Effector memory CD8-positive, alpha-beta T cell (primary cell): ENCODE measurements around the gene COL19A1.
"Not testable (repeated sequence)": the region's sequence is repeated elsewhere in the genome, so short reads cannot be mapped to it uniquely, and the experiment has no call there.

Experiments
- ATAC-seq: fragments of 150-1000 bp; cut with Tn5 transposase; replicated peaks from 2 replicates; pipeline ENCODE4 v1.10.0; 2021; ENCODE audit warnings: mild to moderate bottlenecking, moderate library complexity
- DNase-seq, 3 experiments: peaks; one replicate each; pipeline ENCODE4 v3.0.0; 2021
- H3K27ac Mint-ChIP-seq, 2 donors: one replicate each; pipeline ENCODE4 v1.8.0; 2022; ENCODE audit warnings: mild to moderate bottlenecking in 2 of 2, mixed read lengths in 2 of 2, moderate library complexity in 2 of 2
- H3K27me3 Mint-ChIP-seq, 2 donors: one replicate each; pipeline ENCODE4 v1.8.0; 2022; ENCODE audit warnings: mixed read lengths in 2 of 2
- H3K36me3 Mint-ChIP-seq: one replicate; pipeline ENCODE4 v1.8.0; 2022; ENCODE audit warnings: mild to moderate bottlenecking, moderate library complexity, mixed read lengths; ENCODE audit not compliant: insufficient read depth
- H3K4me1 Mint-ChIP-seq, 2 donors: one replicate each; pipeline ENCODE4 v1.8.0; 2022; ENCODE audit warnings: low read depth in 2 of 2, mixed read lengths in 2 of 2
- H3K4me3 Mint-ChIP-seq, 2 donors: one replicate each; pipeline ENCODE4 v1.8.0; 2022; ENCODE audit warnings: mild to moderate bottlenecking in 2 of 2, mixed read lengths in 2 of 2, moderate library complexity in 2 of 2
- H3K9me3 Mint-ChIP-seq, 2 donors: one replicate each; pipeline ENCODE4 v1.8.0; 2022; ENCODE audit warnings: mixed read lengths in 2 of 2

COL19A1 gene

GRCh38 chr6:69873291-69873690, 6.9 kb downstream of the COL19A1 start:
- Mint-ChIP-seq H3K27ac (no peak overlapping the region), H3K27me3 (peaks cover 37 to 50% of the 10 kb centered on the region in 2 donors), H3K9me3 (no peaks in the 10 kb centered on the region), H3K4me3 (no peak overlapping the region), H3K36me3 (no peaks in the 10 kb centered on the region), H3K4me1 (no peaks in the 10 kb centered on the region)
- DNase-seq = no peak
- no peak for ATAC-seq

DNA sequence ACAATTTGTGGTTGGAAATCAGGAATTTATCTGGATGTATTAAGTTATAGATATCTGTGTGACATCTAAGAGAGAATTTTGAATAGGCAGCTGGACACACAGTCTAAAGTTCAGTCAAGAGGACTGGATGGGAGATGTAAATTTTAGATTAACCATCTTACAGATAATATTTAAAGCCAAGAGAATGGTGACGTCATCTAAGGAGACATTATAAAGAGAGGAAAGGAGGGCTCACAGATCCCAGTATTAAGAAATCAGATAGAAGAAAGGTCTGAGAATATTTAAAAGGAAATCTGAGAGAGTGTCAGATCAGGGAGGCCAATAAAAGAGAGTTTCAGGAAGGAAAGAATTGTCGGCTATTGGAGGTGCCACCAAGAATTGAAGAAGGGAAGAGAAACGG, 9.4 kb downstream of the COL19A1 start:
- ATAC-seq (no peak), DNase-seq (no peak)
- Mint-ChIP-seq H3K4me3 (no peak overlapping the region), H3K27me3 (peaks cover 24 to 32% of the 10 kb centered on the region in 2 donors), H3K4me1 (no peaks in the 10 kb centered on the region), H3K9me3 (no peaks in the 10 kb centered on the region), H3K27ac (no peak overlapping the region), H3K36me3 (no peaks in the 10 kb centered on the region)

DNA sequence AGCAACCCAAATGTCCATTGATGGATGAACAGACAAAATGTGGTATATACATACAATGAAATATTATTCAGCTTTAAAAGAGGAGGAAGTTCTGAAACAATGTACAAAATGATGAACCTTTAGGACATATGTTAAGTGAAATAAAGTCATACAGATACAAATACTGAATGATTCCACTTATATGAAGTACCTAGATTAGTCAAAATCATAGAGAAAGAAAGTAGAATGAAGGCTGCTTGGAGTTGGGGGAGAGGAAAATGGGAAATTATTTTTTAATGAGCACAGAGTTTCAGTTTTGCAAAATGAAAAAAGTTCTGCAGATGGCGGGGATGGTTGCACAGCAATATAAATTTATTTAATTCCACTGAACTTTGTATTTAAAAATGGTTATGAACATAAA, 12.4 kb downstream of the COL19A1 start:
- ATAC-seq (no peak), DNase-seq (no peak)
- Mint-ChIP-seq H3K9me3 (no peaks in the 10 kb centered on the region), H3K27me3 (peaks cover 38 to 39% of the 10 kb centered on the region in 2 donors), H3K4me1 (no peaks in the 10 kb centered on the region), H3K27ac (no peak overlapping the region), H3K36me3 (no peaks in the 10 kb centered on the region), H3K4me3 (no peak overlapping the region)

DNA sequence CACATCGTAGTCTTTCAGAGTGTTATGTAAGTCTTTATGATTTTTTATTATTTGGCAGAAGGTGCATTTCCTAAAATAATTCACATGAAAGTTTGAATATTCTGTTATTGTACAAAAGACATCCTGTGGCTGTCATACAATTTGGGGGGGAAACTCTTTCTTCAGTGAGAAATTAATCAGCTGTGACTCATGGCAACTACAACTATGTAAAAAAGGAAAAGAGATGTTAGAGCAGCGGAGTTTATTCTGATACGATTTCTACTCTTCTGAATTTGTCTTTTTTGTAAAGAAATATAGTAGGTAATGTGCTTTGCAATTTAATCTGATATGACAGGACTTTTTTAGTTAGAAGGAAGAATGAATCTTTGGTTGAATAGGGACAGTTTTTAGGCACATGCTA, 14.2 kb downstream of the COL19A1 start:
- Mint-ChIP-seq H3K27ac (no peak overlapping the region), H3K36me3 (no peaks in the 10 kb centered on the region), H3K9me3 (no peaks in the 10 kb centered on the region), H3K4me3 (no peak overlapping the region), H3K4me1 (no peaks in the 10 kb centered on the region), H3K27me3 (peaks cover 29 to 36% of the 10 kb centered on the region in 2 donors)
- DNase-seq (no peak), ATAC-seq (no peak)

GRCh38 chr6:69881322-69882151, 15.2 kb downstream of the COL19A1 start:
- Mint-ChIP-seq H3K27ac (no peak overlapping the region), H3K27me3 (peaks cover 23 to 39% of the 10 kb centered on the region in 2 donors), H3K9me3 (no peaks in the 10 kb centered on the region), H3K4me3 (no peak overlapping the region), H3K36me3 (no peaks in the 10 kb centered on the region), H3K4me1 (no peaks in the 10 kb centered on the region)
- ATAC-seq = peak; percentile 65
- no peak for DNase-seq

- DNase-seq = no peak
- no peak overlapping the region for H3K27ac Mint-ChIP-seq
- peaks cover 23 to 39% of the 10 kb centered on the region in 2 donors for H3K27me3 Mint-ChIP-seq
- no peaks in the 10 kb centered on the region for H3K36me3 Mint-ChIP-seq
- ATAC-seq = no peak
- no peaks in the 10 kb centered on the region for H3K4me1 Mint-ChIP-seq
- H3K4me3 Mint-ChIP-seq = no peak overlapping the region
- H3K9me3 Mint-ChIP-seq = no peaks in the 10 kb centered on the region
These were observed 17.2 kb downstream of the COL19A1 start for GRCh38 chr6:69883551-69883950.

- no peaks in the 10 kb centered on the region for H3K4me1 Mint-ChIP-seq
These were observed 17.9 kb downstream of the COL19A1 start for GRCh38 chr6:69884231-69884630.

GRCh38 chr6:69887026-69887425, 20.7 kb downstream of the COL19A1 start:
- Mint-ChIP-seq H3K36me3 (no peaks in the 10 kb centered on the region), H3K27me3 (peaks cover 18 to 26% of the 10 kb centered on the region in 2 donors), H3K4me3 (no peak overlapping the region), H3K9me3 (no peaks in the 10 kb centered on the region), H3K4me1 (no peaks in the 10 kb centered on the region), H3K27ac (no peak overlapping the region)
- ATAC-seq (peak; percentile 48), DNase-seq (no peak)

More at GRCh38 chr6:69884231-69884630, 17.9 kb downstream of the COL19A1 start:
- DNase-seq (no peak), ATAC-seq (no peak)
- Mint-ChIP-seq H3K27me3 (peaks cover 23 to 39% of the 10 kb centered on the region in 2 donors), H3K27ac (no peak overlapping the region), H3K9me3 (no peaks in the 10 kb centered on the region), H3K4me3 (no peak overlapping the region), H3K36me3 (no peaks in the 10 kb centered on the region)

GRCh38 chr6:69887714-69888345, 21.5 kb downstream of the COL19A1 start:
- DNase-seq = no peak
- Mint-ChIP-seq H3K4me1 (no peaks in the 10 kb centered on the region), H3K36me3 (no peaks in the 10 kb centered on the region), H3K27ac (no peak overlapping the region), H3K4me3 (no peak overlapping the region), H3K9me3 (no peaks in the 10 kb centered on the region), H3K27me3 (peaks cover 15 to 22% of the 10 kb centered on the region in 2 donors)
- ATAC-seq = no peak

- H3K4me3 Mint-ChIP-seq = no peak overlapping the region
- H3K36me3 Mint-ChIP-seq = no peaks in the 10 kb centered on the region
- H3K9me3 Mint-ChIP-seq = no peaks in the 10 kb centered on the region
- DNase-seq = no peak
- no peak for ATAC-seq
- no peak overlapping the region for H3K27ac Mint-ChIP-seq
- no peaks in the 10 kb centered on the region for H3K4me1 Mint-ChIP-seq
- peaks cover 9 to 17% of the 10 kb centered on the region in 2 donors for H3K27me3 Mint-ChIP-seq
These were observed 22.3 kb downstream of the COL19A1 start for GRCh38 chr6:69888482-69889233.

- not testable (repeated sequence) for DNase-seq, H3K27me3 Mint-ChIP-seq, H3K9me3 Mint-ChIP-seq, ATAC-seq, H3K4me3 Mint-ChIP-seq, H3K36me3 Mint-ChIP-seq, H3K4me1 Mint-ChIP-seq, H3K27ac Mint-ChIP-seq
These were observed 23.0 kb downstream of the COL19A1 start for GRCh38 chr6:69889234-69889974.

DNA sequence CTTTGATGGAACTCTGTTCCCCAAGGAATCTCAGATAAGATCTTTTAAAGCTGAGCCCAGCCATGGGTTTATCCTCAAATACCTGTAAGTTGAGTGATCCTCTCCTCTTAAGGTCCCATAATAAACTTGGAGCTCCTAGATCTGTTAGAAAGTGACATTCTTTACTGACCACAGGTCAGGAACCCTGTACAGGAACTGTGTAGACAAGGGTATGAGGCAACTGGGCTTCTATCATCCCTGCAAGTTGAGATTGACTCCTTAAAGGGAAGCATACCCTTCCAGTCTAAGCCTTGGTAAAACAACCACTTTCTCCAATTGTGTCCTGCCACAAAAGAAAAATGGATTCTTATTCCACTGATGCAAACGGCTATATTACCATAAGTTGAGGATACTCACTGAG, 26.2 kb downstream of the COL19A1 start:
- not testable (repeated sequence) for H3K4me1 Mint-ChIP-seq, H3K27me3 Mint-ChIP-seq, H3K36me3 Mint-ChIP-seq, ATAC-seq, H3K4me3 Mint-ChIP-seq, H3K27ac Mint-ChIP-seq, H3K9me3 Mint-ChIP-seq, DNase-seq

- not testable (repeated sequence) for H3K4me3 Mint-ChIP-seq, H3K27me3 Mint-ChIP-seq, H3K36me3 Mint-ChIP-seq, DNase-seq, H3K4me1 Mint-ChIP-seq, H3K9me3 Mint-ChIP-seq, ATAC-seq, H3K27ac Mint-ChIP-seq
These were observed 26.9 kb downstream of the COL19A1 start for GRCh38 chr6:69893266-69893665.
